Prostate gland (tissue), 2 donors: Measurements from ENCODE around the gene ZSCAN31. TPM values are rescaled to one million over a fixed set of nuclear protein-coding genes. Genes with fewer than 3 reads are reported as not detected.
"Not testable (repeated sequence)": the region's sequence is repeated elsewhere in the genome, so short reads cannot be mapped to it uniquely, and the experiment has no call there.

Source experiments
- DNase-seq: peaks from one replicate; pipeline ENCODE4 v3.0.0-alpha.2; 2019; ENCODE audit warnings: low spot score
- H3K27ac ChIP-seq, 2 donors: fragments of 200-600 bp; sonication (generic); 2 replicates each; pipeline ENCODE4 v1.5.1; 2017 to 2019
- H3K27me3 ChIP-seq: fragments of 200-600 bp; sonication (generic); replicated peaks from 2 replicates; pipeline ENCODE4 v1.5.1; 2019; ENCODE audit not compliant: insufficient read depth
- H3K36me3 ChIP-seq, 2 donors: fragments of 200-600 bp; sonication (generic); 1 replicate in 1 of 2; 2 replicates in 1 of 2; pipeline versions ENCODE4 v1.5.1 to v1.8.1; 2017 to 2019
- H3K4me1 ChIP-seq: fragments of 200-600 bp; sonication (generic); replicated peaks from 2 replicates; pipeline ENCODE4 v1.5.1; 2019
- H3K4me3 ChIP-seq, 2 donors: fragments of 200-600 bp; sonication (generic); 2 replicates each; pipeline ENCODE4 v1.5.1; 2017 to 2019
- H3K9me3 ChIP-seq: fragments of 200-600 bp; sonication (generic); 2 replicates; pipeline ENCODE4 v1.5.1; 2017
- POLR2A ChIP-seq: fragments of 450-650 bp; IDR thresholded peaks from one replicate; pipeline ENCODE4 v1.6.1; 2016; ENCODE audit warnings: antibody characterized with exemption, mild to moderate bottlenecking
- POLR2AphosphoS5 ChIP-seq: sonication (generic); formaldehyde crosslinking; IDR thresholded peaks from one replicate; pipeline ENCODE4 v1.6.1; 2017; ENCODE audit warnings: antibody characterized with exemption
- WGBS: methylation state at CpG from one replicate; pipeline ENCODE4 v1.1.5; 2018; 5-methylcytosine and 5-hydroxymethylcytosine counted together
- intact Hi-C: fragments of 100-400 bp; cut with DNase I; formaldehyde crosslinking; loops from one replicate; pipeline ENCODE4 v1.14.2; 2022
- total RNA-seq, 2 donors: library from RNA; depleted of rRNA; stranded (reverse); fragments of >200 nt; gene quantifications; one replicate each; pipeline ENCODE4 v1.1.0, GENCODE V29; 2016
- TF ChIP-seq, protein P1 (sequence below), 4 experiments: fragments of 200-600 bp in 2 of 4; fragments of 450-650 bp in 2 of 4; sonication (generic) in 2 of 4; IDR thresholded peaks; 1 replicate in 3 of 4; 2 replicates in 1 of 4; pipeline ENCODE4 v1.5.1; 2016 to 2019; ENCODE audit warnings: antibody characterized with exemption in 4 of 4, mild to moderate bottlenecking in 2 of 4, moderate library complexity in 2 of 4

The ZSCAN31 gene
- total RNA-seq, 2 donors from 2014 or later: 13.7 to 21.7 TPM

DNA sequence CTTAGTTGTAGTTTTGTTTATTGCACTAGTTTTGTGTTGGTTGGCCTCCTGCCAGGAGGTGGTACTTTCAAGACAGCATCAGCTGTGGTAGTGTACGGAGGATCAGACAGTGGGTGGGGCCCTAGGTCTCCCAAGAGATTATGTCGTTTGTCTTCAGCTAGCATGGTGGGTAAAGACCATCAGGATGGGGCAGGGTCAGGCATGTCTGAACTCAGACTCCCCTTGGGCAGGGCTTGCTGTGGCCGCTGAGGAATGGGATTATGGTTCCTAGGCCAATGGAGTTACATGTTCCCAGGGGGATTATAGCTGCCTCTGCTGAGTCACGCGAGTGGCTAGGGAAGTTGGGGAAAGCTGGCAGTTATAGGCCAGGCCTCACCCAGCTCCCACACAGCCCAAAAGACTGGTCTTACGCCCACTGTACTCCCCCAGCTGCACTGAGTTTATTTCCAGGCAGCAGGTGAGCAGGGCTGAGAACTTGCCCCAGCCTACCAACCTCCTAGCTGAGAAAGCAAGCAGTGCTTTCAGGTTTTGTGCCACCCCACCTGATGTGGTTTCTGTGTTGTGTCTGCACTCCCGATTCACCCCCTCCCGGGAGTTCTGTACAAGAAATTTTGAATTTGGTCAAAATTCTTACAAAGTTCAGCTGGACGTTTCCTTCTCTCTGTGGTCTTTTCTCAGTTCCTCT, 24.7 kb downstream of the ZSCAN31 start:
- no peaks in the 10 kb centered on the region for H3K9me3 ChIP-seq
- no peaks in the 10 kb centered on the region for H3K27me3 ChIP-seq
- intact Hi-C loops: no loop called here
- no peak overlapping the region for H3K4me3 ChIP-seq
- no peak overlapping the region for H3K27ac ChIP-seq
- DNase-seq: no peak
- no peaks in the 10 kb centered on the region for H3K36me3 ChIP-seq
- no peaks in the 10 kb centered on the region for H3K4me1 ChIP-seq
- 83% methylated on average over 9 of the region's 9 CpGs for WGBS
- no peak for TF ChIP-seq POLR2AphosphoS5
- TF ChIP-seq, protein P1, sequence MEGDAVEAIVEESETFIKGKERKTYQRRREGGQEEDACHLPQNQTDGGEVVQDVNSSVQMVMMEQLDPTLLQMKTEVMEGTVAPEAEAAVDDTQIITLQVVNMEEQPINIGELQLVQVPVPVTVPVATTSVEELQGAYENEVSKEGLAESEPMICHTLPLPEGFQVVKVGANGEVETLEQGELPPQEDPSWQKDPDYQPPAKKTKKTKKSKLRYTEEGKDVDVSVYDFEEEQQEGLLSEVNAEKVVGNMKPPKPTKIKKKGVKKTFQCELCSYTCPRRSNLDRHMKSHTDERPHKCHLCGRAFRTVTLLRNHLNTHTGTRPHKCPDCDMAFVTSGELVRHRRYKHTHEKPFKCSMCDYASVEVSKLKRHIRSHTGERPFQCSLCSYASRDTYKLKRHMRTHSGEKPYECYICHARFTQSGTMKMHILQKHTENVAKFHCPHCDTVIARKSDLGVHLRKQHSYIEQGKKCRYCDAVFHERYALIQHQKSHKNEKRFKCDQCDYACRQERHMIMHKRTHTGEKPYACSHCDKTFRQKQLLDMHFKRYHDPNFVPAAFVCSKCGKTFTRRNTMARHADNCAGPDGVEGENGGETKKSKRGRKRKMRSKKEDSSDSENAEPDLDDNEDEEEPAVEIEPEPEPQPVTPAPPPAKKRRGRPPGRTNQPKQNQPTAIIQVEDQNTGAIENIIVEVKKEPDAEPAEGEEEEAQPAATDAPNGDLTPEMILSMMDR (IDR thresholded peaks at IDR 0.05): no peak
- TF ChIP-seq POLR2A: no peak

DNA sequence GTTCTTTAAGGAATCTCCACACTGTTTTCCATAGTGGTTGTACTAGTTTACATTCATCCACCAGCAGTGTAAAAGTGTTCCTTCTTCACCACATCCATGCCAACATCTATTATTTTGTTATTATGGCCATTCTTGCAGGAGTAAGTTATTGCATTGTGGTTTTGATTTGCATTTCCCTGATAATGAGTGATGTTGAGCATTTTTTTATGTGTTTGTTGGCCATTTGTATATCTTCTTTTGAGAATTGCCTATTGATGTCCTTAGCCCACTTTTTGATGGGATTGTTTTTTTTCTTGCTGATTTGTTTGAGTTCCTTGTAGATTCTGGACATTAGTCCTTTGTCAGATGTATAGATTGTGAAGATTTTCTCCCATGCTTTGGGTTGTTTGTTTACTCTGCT, 29.6 kb downstream of the ZSCAN31 start:
- H3K4me1 ChIP-seq, H3K4me3 ChIP-seq, H3K36me3 ChIP-seq, H3K27ac ChIP-seq, DNase-seq, H3K9me3 ChIP-seq, intact Hi-C loops, H3K27me3 ChIP-seq: not testable (repeated sequence)

DNA sequence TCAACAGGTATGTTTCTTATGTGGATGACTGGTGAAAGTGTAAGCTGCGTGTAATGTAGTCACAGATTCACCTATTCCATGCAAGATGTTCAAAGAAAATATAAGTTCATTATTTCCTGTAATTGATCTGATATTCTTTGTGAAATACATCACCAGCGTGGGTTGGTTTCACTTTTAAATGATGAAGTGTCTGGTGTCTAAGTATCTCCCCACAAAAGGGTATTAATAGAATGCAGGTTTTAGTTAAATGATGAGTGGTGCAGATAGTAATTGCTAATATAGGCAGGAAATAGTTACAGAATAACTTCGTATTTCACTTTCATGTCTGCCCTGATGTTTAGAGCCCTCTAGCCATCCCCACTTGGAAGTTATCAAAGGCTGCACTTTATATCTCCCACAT, 32.4 kb downstream of the ZSCAN31 start:
- no peaks in the 10 kb centered on the region for H3K36me3 ChIP-seq
- no peaks in the 10 kb centered on the region for H3K27me3 ChIP-seq
- WGBS: 92% methylated on average over 3 of the region's 3 CpGs
- H3K27ac ChIP-seq: no peak overlapping the region
- DNase-seq: no peak
- no peak for TF ChIP-seq POLR2AphosphoS5
- no peak for TF ChIP-seq POLR2A
- TF ChIP-seq, protein P1 (IDR thresholded peaks at IDR 0.05): no peak
- H3K4me1 ChIP-seq: no peaks in the 10 kb centered on the region
- intact Hi-C loops: no loop called here
- no peak overlapping the region for H3K4me3 ChIP-seq
- no peaks in the 10 kb centered on the region for H3K9me3 ChIP-seq

DNA sequence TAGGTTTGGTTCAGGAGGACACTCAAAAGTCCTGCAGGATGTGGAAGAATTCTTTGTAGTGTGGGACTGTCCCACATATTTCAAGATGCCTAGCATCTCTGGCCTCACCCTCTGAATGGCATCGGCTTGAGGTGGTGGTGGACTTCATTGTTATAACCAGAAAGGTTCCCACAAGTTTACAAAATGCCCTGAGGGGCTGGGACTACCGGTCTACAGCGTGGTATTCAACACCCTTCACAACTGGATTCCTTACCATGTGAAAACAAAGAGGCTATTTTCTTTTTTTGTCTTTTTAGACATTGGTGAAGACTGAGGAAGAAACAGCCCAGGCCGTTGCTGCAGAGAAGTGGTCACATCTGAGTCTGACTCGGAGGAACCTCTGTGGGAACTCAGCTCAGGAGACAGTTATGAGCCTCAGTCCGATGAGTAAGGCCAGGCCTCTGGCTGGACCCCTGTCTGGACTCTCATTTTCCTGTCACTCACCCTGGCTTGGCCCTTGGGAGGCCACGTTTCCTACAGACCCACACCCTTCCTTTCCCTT, 39.4 kb downstream of the ZSCAN31 start:
- no peak for TF ChIP-seq POLR2A
- TF ChIP-seq, protein P1 (IDR thresholded peaks at IDR 0.05): no peak
- no peak for TF ChIP-seq POLR2AphosphoS5
- Histone ChIP-seq H3K27ac (no peak overlapping the region), H3K36me3 (no peaks in the 10 kb centered on the region)

DNA sequence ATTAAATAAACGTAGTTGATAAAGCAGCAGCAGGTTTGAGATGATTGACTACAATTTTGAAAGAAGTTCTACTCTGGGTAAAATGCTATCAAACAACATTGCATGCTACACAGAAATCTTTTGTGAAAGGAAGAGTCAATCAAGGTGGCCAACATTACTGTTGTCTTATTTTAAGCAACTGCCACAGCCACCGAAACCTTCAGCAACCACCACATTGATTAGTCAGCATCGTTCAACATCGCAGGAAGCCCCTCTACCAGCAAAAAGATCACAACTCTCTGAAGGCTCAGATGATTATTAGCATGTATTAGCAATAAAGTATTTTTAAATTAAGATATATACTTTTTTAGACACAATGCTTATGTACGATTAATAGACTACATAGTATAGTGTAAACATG, 40.6 kb downstream of the ZSCAN31 start:
- Histone ChIP-seq H3K27ac (no peak overlapping the region), H3K4me3 (no peak overlapping the region), H3K36me3 (no peaks in the 10 kb centered on the region), H3K4me1 (no peaks in the 10 kb centered on the region), H3K27me3 (no peaks in the 10 kb centered on the region), H3K9me3 (no peaks in the 10 kb centered on the region)
- 94% methylated on average over 5 of the region's 5 CpGs for WGBS
- intact Hi-C loops: no loop called here
- TF ChIP-seq, protein P1 (IDR thresholded peaks at IDR 0.05): no peak
- no peak for TF ChIP-seq POLR2A
- DNase-seq: no peak

More for the DNA sequence above, 39.4 kb downstream of the ZSCAN31 start:
- intact Hi-C loops: no loop called here
- no peaks in the 10 kb centered on the region for H3K9me3 ChIP-seq
- no peak for DNase-seq
- no peaks in the 10 kb centered on the region for H3K4me1 ChIP-seq
- no peaks in the 10 kb centered on the region for H3K27me3 ChIP-seq
- H3K4me3 ChIP-seq: no peak overlapping the region
- 80% methylated on average over 7 of the region's 7 CpGs for WGBS
